ENCODE results near the gene FRAS1. TPM values are rescaled to one million over a fixed set of nuclear protein-coding genes. Genes with fewer than 3 reads are reported as not detected.

The FRAS1 gene
- total and polyA plus RNA-seq, 2 donors (not counting 1 experiment from before 2014, with no cell fraction given): 0.03 to 0.12 TPM

- POLR2A ChIA-PET: no interaction called here
- TF ChIP-seq EZH2 (IDR thresholded peaks at IDR 0.05; ENCODE audit: borderline replicate concordance, insufficient read depth, low read depth, low read length, poor library complexity, severe bottlenecking) (no peak), CTCF (IDR thresholded peaks at IDR 0.05) (no peak)
- H3K79me2 ChIP-seq (ENCODE audit: control insufficient read depth, insufficient read depth, low read length): no peaks in the 10 kb centered on the region
- no peaks in the 10 kb centered on the region for H4K20me1 ChIP-seq (ENCODE audit: control insufficient read depth, insufficient read depth, low read length, poor library complexity, severe bottlenecking)
- Mint-ChIP-seq H3K4me1 (no peaks in the 10 kb centered on the region), H3K27ac (no peak overlapping the region), H3K27me3 (peaks cover 20% of the 10 kb centered on the region), H3K4me3 (no peak overlapping the region), H3K9me3 (ENCODE audit: insufficient read depth) (no peaks in the 10 kb centered on the region)
- ATAC-seq (ENCODE audit: low read depth) (no peak), DNase-seq (no peak)
- no peak overlapping the region for H2AFZ ChIP-seq (ENCODE audit: insufficient read depth, low read depth, low read length, poor library complexity, severe bottlenecking)
- H3K27me3 ChIP-seq (replicated peaks in 1 of 4; ENCODE audit: control extremely low read depth in 1 of 4, control insufficient read depth in 3 of 4, insufficient read depth in 4 of 4, low read length in 3 of 4): peaks cover 0 to 5% (median 0%) of the 10 kb centered on the region in 4 experiments
- no peak overlapping the region for H3K9ac ChIP-seq (ENCODE audit: low read length)
- no peak overlapping the region for H3K4me2 ChIP-seq (replicated peaks; ENCODE audit: low read depth, low read length, poor library complexity, severe bottlenecking)
- H3K4me3 ChIP-seq (ENCODE audit: control extremely low read depth in 1 of 5, extremely low read depth in 1 of 5, insufficient read depth in 1 of 5, low read depth in 2 of 5, low read length in 4 of 5): no peak overlapping the region
- 100% methylated on average over 1 of the region's 3 CpGs for WGBS (ENCODE audit: insufficient coverage)
- intact Hi-C loops (cut with micrococcal nuclease): no loop called here
- H3K9me3 ChIP-seq (ENCODE audit: control extremely low read depth in 1 of 3, control insufficient read depth in 2 of 3, insufficient read depth in 1 of 3, low read length in 2 of 3): no peaks in the 10 kb centered on the region
- no peaks in the 10 kb centered on the region for H3K4me1 ChIP-seq (ENCODE audit: control insufficient read depth in 2 of 2, insufficient read depth in 2 of 2, low read length in 2 of 2)
- CTCF ChIA-PET: no interaction called here
- H3K27ac ChIP-seq (ENCODE audit: low read length in 2 of 2): no peak overlapping the region
- H3K36me3 ChIP-seq (replicated peaks in 1 of 2; ENCODE audit: control extremely low read depth in 1 of 2, control insufficient read depth in 1 of 2, extremely low read depth in 1 of 2, insufficient read depth in 2 of 2, low read length in 1 of 2): no peaks in the 10 kb centered on the region
Measured at GRCh38 chr4:78457751-78458150, 400.6 kb downstream of the FRAS1 start.

DNA sequence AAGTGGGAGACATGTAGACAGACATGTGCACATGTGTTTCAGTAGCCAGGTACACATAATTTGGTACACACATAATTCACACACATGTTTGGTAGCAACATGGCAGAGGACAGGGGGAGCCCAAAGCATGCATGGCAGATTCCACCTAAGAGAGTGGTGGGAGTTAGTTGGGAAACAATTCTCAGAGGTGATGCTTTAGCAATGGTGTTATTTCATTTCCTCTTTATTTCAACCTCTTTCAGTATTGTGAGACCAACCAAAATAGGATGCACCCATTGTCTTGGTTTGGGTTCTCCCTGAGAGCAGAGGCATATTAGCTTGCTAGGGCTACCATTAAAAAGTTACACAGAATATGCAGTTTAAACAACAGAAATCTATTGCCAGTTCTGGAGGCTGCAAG lies 402.2 kb downstream of the FRAS1 start:
- no peaks in the 10 kb centered on the region for H3K27me3 ChIP-seq (replicated peaks in 1 of 4; ENCODE audit: control extremely low read depth in 1 of 4, control insufficient read depth in 3 of 4, insufficient read depth in 4 of 4, low read length in 3 of 4)
- no peak overlapping the region for H3K27ac Mint-ChIP-seq
- H3K36me3 ChIP-seq (replicated peaks in 1 of 2; ENCODE audit: control extremely low read depth in 1 of 2, control insufficient read depth in 1 of 2, extremely low read depth in 1 of 2, insufficient read depth in 2 of 2, low read length in 1 of 2): no peaks in the 10 kb centered on the region
- peaks cover 11% of the 10 kb centered on the region for H3K27me3 Mint-ChIP-seq
- no peak overlapping the region for H3K4me3 Mint-ChIP-seq
- no peak for TF ChIP-seq CTCF (IDR thresholded peaks at IDR 0.05)
- TF ChIP-seq EZH2 (IDR thresholded peaks at IDR 0.05; ENCODE audit: borderline replicate concordance, insufficient read depth, low read depth, low read length, poor library complexity, severe bottlenecking): no peak
- intact Hi-C loops (cut with micrococcal nuclease): no loop called here
- H3K4me1 Mint-ChIP-seq: no peaks in the 10 kb centered on the region
- CTCF ChIA-PET: no interaction called here
- H3K4me1 ChIP-seq (ENCODE audit: control insufficient read depth in 2 of 2, insufficient read depth in 2 of 2, low read length in 2 of 2): no peaks in the 10 kb centered on the region
- H3K27ac ChIP-seq (ENCODE audit: low read length in 2 of 2): no peak overlapping the region
- no peak for DNase-seq
- no peak overlapping the region for H3K4me3 ChIP-seq (ENCODE audit: control extremely low read depth in 1 of 5, extremely low read depth in 1 of 5, insufficient read depth in 1 of 5, low read depth in 2 of 5, low read length in 4 of 5)
- ATAC-seq (ENCODE audit: low read depth): no peak
- H4K20me1 ChIP-seq (ENCODE audit: control insufficient read depth, insufficient read depth, low read length, poor library complexity, severe bottlenecking): no peaks in the 10 kb centered on the region
- H2AFZ ChIP-seq (ENCODE audit: insufficient read depth, low read depth, low read length, poor library complexity, severe bottlenecking): no peak overlapping the region
- POLR2A ChIA-PET: no interaction called here
- H3K9me3 Mint-ChIP-seq (ENCODE audit: insufficient read depth): no peaks in the 10 kb centered on the region
- no peak overlapping the region for H3K9ac ChIP-seq (ENCODE audit: low read length)
- H3K79me2 ChIP-seq (ENCODE audit: control insufficient read depth, insufficient read depth, low read length): no peaks in the 10 kb centered on the region
- H3K9me3 ChIP-seq (ENCODE audit: control extremely low read depth in 1 of 3, control insufficient read depth in 2 of 3, insufficient read depth in 1 of 3, low read length in 2 of 3): no peaks in the 10 kb centered on the region
- H3K4me2 ChIP-seq (replicated peaks; ENCODE audit: low read depth, low read length, poor library complexity, severe bottlenecking): no peak overlapping the region
